Adipose tissue (tissue), 3 donors: ENCODE measurements around the gene NOB1. TPM values are rescaled to one million over a fixed set of nuclear protein-coding genes. Genes with fewer than 3 reads are reported as not detected.

Experiments used
- H3K27ac ChIP-seq: one replicate; pipeline ENCODE4 v1.5.1; 2013; ENCODE audit warnings: low read depth, low read length
- WGBS, 3 donors: extraction: QIAGEN DNeasy Blood & Tissue Kit; methylation state at CpG; one replicate each; pipeline ENCODE4 v1.1.7; 2013; 5-methylcytosine and 5-hydroxymethylcytosine counted together
- polyA plus RNA-seq, 3 donors: library from polyadenylated mRNA; stranded (reverse); fragments of 200-250 nt; gene quantifications; one replicate each; pipeline ENCODE4 v1.2.3, GENCODE V29; 2013
- donor health status: healthy with polysubstance abuse.
- donor health status: Bipolar disorder and iron deficiency.
- donor health status: healthy.

NOB1 gene
- polyA plus RNA-seq, 3 donors = 38.5 to 116 (median 59.3) TPM

DNA sequence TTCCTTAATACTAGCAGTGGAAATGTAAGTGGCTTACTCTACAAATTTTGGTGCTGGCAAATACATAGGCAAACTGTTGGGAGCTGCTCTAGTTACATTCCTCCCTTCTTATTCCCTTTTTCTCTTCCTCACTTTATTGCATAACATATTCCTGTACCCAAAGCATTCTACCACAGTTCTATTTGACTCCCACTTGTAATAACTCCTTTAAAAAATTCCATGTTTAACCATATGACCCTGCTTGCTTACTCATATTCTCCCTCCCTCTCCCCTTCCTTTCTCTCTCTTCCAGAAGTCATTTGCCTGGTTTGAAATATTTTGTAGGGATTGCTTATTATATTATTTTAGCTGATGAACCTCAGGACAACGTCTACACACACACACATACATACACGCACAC, 51.1 kb downstream of the NOB1 start:
- 76 to 88% (median 81%) methylated on average over 2 of the region's 2 CpGs for WGBS, 3 donors

DNA sequence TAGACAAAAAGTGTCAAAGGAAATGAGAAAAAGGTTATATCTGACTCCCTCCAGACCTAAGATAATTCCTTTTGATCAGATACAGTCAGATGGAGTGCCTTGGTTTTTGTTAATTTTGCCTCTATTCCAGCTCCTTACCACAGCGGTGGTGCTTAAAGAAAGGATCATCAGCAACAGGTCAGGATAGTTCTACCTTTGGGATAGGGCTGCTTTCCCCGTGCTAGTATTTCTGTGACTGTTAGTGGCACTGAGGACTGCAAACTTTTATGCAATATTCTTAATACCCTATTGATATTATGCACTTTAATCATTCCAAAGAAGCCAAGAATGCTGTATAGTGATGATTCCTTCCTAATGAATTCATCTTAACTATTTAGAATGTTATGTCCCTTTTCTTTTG, 52.9 kb downstream of the NOB1 start:
- H3K27ac ChIP-seq = no peak overlapping the region

More for the DNA sequence above, 51.1 kb downstream of the NOB1 start:
- no peak overlapping the region for H3K27ac ChIP-seq

DNA sequence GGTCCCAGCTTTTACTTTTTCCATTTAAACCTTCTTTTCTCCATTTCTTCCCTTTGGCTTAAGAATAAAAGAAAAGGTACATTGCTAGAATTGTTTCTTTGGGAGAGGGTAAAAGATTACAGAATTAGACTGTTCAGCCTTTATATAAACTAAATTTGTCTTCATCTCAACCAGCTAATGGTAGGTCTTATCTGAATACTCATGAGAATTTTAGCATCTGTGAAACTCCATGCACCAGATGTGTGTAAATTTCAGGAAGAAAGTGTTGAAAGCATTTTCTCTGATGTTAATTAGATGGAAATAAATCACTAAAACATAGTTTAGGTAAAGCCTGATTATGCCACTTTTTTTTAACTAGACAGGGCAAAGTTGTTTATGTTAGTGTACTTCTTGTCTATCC, 53.3 kb downstream of the NOB1 start:
- H3K27ac ChIP-seq = no peak overlapping the region

More for the DNA sequence above, 52.9 kb downstream of the NOB1 start:
- 52 to 79% (median 78%) methylated on average over 2 of the region's 2 CpGs for WGBS, 3 donors

DNA sequence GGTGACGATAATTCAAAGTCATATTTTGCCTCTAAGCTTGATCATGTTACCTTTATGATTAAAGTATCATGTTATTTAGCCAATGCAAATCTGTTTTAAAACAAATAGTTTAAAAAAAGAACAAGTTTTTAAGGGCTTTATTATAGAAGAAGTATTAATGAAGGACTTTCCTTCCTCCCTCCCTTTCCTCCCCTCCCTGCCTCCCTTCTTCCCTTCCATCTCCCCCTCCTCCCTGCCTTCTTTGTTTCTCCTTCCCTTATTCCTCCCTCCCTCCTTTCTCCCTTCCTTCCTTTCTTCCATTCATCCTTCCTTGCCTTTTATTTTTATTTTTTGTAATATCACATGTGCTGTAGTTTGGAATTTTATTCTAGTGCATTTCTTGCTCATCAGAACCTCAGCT, 54.8 kb downstream of the NOB1 start:
- 92 to 100% (median 97%) methylated on average over 1 of the region's 1 CpG for WGBS, 3 donors
- H3K27ac ChIP-seq = no peak overlapping the region

DNA sequence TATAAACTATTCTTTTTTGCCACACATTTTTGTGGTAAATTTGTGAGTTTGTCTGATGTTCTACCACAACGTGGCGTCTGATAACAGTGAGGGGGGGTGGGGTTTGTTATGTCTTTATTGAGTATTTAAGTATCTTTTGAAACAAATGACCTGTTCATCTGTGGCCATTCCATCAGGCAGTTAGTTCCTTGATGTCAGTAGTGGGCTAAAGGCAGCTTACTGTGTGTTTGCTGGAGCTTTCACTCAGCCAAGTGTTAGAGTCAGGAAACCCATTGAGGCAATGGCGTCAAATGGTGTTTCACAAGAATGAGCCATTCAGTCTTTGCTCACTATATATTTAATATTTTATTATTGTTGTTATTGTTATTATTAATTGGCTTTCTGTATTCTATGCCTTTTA, 56.3 kb downstream of the NOB1 start:
- no peak overlapping the region for H3K27ac ChIP-seq
- WGBS, 3 donors = 87 to 92% (median 89%) methylated on average over 3 of the region's 3 CpGs

DNA sequence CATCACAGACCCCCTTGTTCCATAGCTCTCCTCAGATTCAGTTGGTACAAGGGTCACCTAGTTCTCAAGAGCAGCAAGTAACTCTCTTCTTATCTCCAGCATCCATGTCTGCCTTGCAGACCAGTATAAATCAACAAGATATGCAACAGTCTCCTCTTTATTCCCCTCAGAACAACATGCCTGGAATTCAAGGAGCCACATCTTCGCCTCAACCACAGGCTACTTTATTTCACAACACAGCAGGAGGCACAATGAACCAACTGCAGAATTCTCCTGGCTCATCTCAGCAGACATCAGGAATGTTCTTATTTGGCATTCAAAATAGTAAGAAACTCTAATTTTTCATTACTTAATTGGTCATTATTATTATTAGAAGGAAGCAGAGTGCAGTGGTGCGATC, 60.8 kb downstream of the NOB1 start:
- H3K27ac ChIP-seq = no peak overlapping the region
- 95 to 98% (median 98%) methylated on average over 2 of the region's 2 CpGs for WGBS, 3 donors

DNA sequence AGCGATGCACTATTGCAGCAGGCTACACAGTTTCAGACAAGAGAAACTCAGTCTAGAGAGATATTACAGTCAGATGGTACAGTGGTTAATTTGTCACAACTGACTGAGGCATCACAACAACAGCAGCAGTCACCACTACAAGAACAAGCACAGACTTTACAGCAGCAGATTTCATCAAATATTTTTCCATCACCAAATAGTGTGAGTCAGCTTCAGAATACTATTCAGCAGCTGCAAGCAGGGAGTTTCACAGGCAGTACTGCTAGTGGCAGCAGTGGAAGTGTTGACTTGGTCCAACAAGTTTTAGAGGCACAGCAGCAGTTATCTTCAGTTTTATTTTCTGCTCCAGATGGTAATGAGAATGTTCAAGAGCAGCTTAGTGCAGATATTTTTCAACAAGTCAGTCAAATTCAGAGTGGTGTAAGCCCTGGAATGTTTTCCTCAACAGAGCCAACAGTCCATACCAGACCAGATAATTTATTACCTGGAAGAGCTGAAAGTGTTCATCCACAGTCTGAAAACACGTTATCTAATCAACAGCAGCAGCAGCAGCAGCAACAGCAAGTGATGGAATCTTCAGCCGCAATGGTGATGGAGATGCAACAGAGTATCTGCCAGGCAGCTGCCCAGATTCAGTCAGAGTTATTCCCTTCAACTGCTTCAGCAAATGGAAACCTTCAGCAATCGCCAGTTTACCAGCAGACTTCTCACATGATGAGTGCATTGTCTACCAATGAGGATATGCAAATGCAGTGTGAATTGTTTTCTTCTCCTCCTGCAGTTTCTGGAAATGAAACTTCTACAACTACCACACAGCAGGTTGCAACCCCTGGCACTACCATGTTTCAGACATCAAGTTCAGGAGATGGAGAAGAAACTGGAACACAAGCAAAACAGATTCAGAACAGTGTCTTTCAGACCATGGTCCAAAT, 62.5 kb downstream of the NOB1 start:
- no peak overlapping the region for H3K27ac ChIP-seq
- WGBS, 3 donors = 82 to 85% (median 84%) methylated on average over 4 of the region's 4 CpGs

Other genes with a start within 250 kb of the NOB1 start
- 1 to 10 TPM; 1.8 to 5.8 (median 4.9) TPM for gene NFAT5, start 189.0 kb downstream of the NOB1 start, polyA plus RNA-seq
- gene NQO1, start 28.4 kb downstream of the NOB1 start, polyA plus RNA-seq = 10 to 100 TPM in 2 of 3 donors, 1 to 10 TPM in 1; 7.0 to 91.6 (median 69.2) TPM
- 10 to 100 TPM; 18.9 to 25.1 (median 19.6) TPM for gene WWP2, start 7.4 kb upstream of the NOB1 start, polyA plus RNA-seq
- gene CLEC18A, start 196.4 kb upstream of the NOB1 start, polyA plus RNA-seq = 1 to 10 TPM in 1 of 3 donors, under 1 TPM in 2; 0.67 to 1.1 (median 0.89) TPM